OCI-LY7 (cell line): ENCODE results near the gene HELZ.

Source experiments
- CTCF ChIP-seq: fragments of 200-600 bp; sonication (generic); conservative IDR thresholded peaks from 2 replicates; pipeline ENCODE4 v1.5.1; 2014; ENCODE audit warnings: mild to moderate bottlenecking, antibody characterized with exemption, low read length, moderate library complexity, mixed read lengths
- EZH2phosphoT487 ChIP-seq: fragments of 200-600 bp; sonication (generic); IDR thresholded peaks from 2 replicates; pipeline ENCODE4 v1.6.1; 2018; ENCODE audit warnings: low read depth, borderline replicate concordance, mild to moderate bottlenecking, mixed run types, antibody characterized with exemption, low read length, moderate library complexity, mixed read lengths

DNA sequence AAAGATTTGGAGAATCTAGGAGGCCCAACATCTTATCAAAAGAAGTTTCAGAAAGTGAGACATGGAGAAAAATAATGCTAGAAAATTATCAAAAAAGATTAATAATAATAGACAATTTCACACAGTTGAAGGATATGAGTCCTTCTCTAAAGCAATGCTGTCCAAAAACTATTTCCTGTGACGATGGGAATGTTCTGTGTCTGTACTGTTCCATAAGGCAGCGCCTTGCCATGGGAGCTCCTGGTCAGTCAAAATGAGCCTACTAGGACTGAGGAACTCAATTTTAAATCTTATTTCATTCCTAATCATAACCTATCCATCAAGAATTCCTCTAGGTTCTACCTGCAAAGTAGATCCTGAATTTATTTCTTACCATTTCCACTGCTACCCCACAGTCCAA lies 151.6 kb downstream of the HELZ start:
- TF ChIP-seq CTCF (no peak), EZH2phosphoT487 (no peak)
